ENCODE data around the gene TAC3. TPM values are rescaled to one million over a fixed set of nuclear protein-coding genes. Genes with fewer than 3 reads are reported as not detected.
"Not testable (repeated sequence)": the region's sequence is repeated elsewhere in the genome, so short reads cannot be mapped to it uniquely, and the experiment has no call there.

Gene TAC3
- total RNA-seq, 1 experiment from 2014 or later = 0.46 TPM

DNA sequence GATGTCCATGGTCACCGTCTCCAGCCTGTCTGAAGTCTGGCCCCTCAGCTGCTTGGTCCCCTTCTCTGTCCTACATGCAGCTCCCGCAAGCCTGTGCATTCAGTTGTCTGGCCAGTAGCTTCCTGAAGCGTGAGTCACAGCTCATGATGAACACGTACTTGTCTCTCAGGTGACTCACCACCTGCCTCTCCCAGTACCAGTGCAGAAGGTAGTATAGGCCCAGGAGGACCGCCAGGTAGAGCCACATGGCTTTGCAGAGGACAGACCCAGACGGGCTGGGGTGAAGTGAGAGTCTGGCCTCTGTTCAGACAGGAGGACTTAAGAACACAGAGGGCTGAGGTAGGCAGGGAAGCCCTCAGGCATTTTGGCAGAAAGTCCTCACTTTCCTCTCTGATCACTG is 30.6 kb downstream of the TAC3 start:
- DNase-seq (ENCODE audit: low read depth) = peak; percentile 67

DNA sequence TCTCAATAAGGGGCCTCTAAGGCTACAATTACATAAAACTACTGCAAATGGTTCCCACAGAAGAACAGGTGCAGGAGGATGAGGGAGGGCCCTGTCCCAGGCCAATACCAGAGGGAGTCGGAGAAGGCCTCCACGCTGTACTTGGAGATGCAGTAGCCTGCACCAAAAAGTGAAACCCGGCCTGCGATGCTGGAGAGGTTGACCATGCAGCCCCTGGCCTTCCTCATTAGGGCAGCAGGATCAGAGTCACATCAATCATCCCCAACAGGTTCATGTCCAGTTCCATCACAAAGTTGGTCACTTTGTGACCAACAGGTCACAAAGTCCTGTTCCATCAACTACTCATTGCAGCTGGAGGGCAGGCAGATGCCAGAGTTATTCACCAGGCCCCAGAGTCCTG is 32.9 kb downstream of the TAC3 start:
- DNase-seq (ENCODE audit: low read depth) = no peak

DNA sequence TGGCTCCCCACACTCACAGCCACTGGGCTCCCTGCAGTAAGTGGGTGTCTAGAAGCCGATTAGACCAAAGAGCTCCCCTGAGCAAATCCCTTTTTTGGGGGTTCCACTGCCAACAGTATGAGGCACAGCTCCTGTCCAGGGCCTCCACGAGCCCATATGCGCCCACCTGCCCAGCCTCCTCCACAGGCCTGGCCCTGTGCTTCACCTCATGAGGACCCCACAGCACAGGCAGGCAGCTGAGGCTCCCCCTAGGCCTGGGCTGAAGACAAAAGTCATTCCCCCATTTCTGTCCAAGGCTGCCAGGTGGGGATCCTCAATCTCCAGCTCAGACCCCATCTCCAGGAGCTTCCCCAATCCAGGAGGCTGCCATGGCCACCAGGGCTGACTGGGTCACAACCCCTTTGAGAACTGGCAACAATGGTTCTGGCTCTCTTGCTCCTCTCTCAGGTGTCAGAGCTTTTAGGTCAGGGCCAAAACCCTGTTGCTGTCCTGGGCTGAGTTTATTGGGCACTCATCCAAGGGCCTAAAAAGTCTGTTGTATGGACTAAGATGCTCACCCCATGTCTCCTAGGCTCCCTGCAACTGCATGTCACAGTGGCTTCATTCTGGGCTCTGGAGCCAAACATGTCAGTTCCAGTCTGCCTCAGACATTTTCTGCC is 33.6 kb downstream of the TAC3 start:
- DNase-seq (ENCODE audit: low read depth) = not testable (repeated sequence)

DNA sequence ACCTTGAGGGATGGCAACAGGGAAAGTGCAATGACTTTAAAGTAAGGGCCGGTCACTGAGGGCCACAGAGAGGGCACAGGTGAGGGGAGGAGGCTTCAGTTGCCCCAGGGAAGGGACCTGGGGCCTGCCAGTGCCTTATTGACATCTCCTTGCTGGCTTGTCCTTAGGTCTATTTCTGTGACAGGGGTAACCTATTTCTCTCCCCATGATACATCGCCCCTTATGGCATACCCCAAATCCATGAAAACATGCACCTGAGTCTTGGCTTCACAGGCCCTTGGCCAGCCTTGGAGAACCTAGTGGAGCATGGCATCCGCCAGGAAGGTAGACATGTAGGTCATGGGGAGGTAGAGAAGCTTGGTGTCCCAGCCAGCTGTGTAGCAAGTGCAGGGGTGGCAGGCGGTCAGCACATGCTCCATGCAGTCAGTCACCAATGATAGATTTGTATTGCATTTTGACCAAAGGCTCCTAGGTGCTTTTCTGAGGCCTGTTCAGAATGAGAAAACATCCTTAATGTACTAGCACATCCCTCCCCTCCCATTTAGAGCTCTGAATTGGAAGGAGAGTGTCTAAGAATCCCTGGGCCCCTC is 35.3 kb downstream of the TAC3 start:
- no peak for DNase-seq (ENCODE audit: low read depth)

DNA sequence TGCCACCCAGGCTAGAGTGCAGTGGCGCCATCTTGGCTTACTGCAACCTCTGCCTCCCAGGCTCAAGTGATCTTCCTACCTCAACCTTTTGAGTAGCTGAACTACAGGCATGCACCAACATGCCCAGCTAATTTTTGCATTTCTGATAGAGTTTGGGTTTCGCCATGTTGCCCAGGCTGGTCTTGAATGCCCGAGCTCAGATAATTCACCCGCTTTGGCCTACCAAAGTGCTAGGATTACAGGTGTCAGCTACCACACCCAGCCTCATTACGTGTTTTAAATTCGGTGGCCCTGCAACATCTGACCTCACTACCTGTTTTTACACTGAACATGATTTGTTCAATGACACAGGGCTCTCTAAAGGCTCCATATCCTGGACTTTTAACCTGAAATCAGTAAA is 36.1 kb downstream of the TAC3 start:
- no peak for DNase-seq (ENCODE audit: low read depth)

DNA sequence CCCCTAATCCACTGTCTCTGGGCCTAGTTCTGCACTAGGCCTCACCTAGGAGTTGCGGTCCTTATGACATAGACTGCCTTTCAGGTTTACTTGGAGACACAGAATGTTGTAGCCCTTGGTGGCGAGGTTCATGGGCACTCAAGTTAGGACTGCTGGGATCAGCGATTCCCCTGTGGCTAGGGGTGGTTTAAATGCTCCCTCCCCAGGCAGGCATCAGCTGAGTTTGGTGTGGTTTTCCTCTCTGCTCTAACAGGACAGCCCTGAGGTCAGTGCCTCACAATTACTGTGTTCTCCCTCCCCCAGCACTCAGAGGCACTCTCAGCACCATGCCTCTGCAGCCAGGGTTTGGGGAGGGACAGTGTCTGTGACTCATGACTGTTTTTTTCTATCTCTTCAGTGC is 36.7 kb downstream of the TAC3 start:
- DNase-seq (ENCODE audit: low read depth) = no peak

DNA sequence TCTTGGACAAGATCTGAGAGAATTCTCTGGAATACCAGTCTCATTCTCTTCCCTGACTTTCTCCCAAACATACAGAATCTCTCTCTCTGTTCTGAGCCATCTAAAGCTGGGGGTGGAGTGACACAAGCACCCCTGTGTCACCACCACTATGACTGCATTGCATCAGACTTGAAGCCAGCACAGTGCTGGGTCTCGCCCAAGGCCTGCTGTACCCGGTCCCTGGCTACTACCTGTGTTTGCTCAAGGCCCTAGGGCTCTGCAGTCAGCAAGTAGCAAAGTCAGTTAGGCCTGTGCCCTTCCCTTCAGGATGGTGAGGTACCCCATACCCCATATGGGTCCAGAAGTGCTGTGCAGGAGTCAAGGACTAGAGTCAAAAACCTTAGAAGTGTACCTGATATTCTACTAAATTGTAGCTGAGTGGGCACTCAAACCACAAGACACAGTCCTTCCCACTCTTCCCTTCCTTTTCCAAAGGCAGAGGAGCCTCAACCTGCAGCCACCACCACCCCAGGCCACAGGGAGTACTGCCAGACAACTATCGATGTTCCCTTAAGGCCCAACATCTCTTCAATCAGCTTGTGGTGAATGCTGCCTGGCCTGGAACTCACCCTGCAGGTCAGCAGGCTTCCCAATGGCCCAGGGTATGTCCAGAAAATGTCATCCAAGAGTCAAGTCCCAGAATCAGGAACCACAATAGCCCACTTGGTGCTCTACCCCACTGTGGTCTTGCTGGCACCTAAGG is 37.8 kb downstream of the TAC3 start:
- DNase-seq (ENCODE audit: low read depth) = no peak

DNA sequence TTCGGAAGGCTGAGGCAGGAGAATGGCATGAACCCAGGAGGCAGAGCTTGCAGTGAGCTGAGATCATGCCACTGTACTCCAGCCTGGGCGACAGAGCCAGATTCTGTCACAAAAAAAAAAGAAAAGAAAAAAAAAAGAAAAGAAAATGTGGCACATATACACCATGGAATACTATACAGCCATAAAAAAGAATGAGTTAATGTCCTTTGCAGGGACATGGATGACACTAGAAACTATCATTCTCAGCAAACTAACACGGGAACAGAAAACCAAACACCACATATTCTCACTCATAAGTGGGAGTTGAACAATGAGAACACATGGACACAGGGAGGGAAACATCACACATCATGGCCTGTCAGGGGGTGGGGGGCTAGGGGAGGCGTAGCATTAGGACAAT is 39.0 kb downstream of the TAC3 start:
- not testable (repeated sequence) for DNase-seq (ENCODE audit: low read depth)

DNA sequence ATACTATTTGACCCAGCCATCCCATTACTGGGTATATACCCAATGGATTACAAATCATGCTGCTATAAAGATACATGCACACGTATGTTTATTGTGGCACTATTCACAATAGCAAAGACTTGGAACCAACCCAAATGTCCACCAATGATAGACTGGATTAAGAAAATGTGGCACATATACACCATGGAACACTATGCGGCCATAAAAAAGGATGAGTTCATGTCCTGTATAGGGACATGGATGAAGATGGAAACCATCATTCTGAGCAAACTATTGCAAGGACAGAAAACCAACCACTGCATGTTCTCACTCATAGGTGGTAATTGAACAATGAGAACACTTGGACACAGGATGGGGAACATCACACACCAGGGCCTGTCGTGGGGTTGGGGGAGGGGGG is 42.1 kb downstream of the TAC3 start:
- DNase-seq (ENCODE audit: low read depth) = not testable (repeated sequence)

DNA sequence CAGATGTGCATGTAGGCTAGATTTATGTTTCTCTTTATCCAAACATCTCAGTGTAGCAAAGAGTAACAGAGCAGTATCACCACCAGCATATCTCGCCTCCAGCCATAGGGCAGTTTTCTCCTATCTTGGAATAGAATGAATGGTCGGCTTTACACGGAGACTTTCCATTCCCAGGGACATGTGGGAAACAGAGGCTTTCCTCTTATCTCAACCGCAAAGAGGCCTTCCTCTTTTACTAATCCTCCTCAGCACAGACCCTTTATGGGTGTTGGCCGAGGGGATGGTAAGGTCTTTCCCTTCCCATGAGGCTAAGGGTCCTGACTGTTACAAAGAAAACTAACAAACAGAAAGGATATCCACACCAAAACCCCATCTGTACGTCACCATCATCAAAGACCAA is 47.4 kb downstream of the TAC3 start:
- not testable (repeated sequence) for DNase-seq (ENCODE audit: low read depth)

DNA sequence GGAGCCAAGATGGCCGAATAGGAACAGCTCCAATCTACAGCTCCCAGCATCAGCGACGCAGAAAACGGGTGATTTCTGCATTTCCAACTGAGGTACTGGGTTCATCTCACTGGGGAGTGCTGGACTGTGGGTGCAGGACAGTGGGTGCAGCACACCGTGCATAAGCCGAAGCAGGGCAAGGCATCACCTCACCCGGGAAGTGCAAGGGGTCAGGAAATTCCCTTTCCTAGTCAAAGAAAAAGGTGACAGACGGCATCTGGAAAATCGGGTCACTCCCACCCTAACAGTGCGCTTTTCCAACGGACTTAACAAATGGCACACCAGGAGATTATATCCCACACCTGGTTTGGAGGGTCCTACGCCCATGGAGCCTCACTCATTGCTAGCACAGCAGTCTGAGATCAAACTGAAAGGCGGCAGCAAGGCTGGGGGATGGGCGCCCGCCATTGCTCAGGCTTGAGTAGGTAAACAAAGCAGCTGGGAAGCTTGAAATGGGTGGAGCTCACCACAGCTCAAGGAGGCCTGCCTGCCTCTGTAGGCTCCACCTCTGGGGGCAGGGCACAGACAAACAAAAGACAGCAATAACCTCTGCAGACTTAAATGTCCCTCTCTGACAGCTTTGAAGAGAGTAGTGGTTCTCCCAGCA is 50.2 kb downstream of the TAC3 start:
- DNase-seq (ENCODE audit: low read depth) = not testable (repeated sequence)

DNA sequence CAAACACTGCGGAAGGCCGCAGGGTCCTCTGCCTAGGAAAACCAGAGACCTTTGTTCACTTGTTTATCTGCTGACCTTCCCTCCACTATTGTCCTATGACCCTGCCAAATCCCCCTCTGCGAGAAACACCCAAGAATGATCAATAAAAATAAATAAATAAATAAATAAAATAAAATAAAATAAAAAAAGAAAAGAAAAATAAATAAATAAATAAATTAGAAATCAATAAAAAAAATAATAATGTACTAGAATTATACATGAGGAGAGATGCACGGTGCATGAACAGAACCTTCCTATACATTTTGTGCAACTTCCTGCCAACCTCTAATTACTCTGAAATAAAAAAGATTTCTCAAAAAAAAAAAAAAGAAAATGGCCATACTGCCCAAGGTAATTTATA is 51.2 kb downstream of the TAC3 start:
- not testable (repeated sequence) for DNase-seq (ENCODE audit: low read depth)

DNA sequence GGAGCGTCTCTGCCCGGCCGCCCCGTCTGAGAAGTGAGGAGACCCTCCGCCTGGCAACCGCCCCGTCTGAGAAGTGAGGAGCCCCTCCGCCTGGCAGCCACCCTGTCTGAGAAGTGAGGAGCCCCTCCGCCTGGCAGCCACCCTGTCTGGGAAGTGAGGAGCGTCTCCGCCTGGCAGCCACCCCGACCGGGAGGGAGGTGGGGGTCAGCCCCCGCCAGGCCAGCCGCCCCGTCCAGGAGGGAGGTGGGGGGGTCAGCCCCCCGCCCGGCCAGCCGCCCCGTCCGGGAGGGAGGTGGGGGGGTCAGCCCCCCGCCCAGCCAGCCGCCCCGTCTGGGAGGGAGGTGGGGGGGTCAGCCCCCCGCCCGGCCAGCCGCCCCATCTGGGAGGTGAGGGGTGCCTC is 52.8 kb downstream of the TAC3 start:
- DNase-seq (ENCODE audit: low read depth) = not testable (repeated sequence)

DNA sequence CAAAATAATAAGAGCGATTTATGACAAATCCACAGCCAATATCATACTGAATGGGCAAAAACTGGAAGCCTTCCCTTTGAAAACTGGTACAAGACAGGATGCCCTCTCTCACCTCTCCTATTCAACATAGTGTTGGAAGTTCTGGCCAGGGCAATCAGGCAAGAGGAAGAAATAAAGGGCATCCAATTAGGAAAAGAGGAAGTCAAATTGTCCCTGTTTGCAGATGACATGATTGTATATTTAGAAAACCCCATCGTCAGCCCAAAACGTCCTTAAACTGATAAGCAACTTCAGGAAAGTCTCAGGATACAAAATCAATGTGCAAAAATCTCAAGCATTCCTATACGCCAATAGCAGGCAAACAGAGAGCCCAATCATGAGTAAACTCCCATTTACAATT is 54.1 kb downstream of the TAC3 start:
- DNase-seq (ENCODE audit: low read depth) = not testable (repeated sequence)

Other genes starting within 250 kb of the TAC3 start
- gene SDR9C7, start 82.1 kb downstream of the TAC3 start, total RNA-seq (2014; rRNA removed; shearing (Covaris generic)) = not detected in 2 replicates
- 0.11 TPM in 1 of 2 replicates, not detected in the other for gene RDH16, start 58.9 kb downstream of the TAC3 start, total RNA-seq (2014; rRNA removed; shearing (Covaris generic))
- gene ZBTB39, start 10.0 kb downstream of the TAC3 start, total RNA-seq (2014; rRNA removed; shearing (Covaris generic)) = 6.7 and 7.5 TPM in 2 replicates
- not detected in 2 replicates for gene MYO1A, start 33.6 kb upstream of the TAC3 start, total RNA-seq (2014; rRNA removed; shearing (Covaris generic))
- gene NEMP1, start 62.3 kb upstream of the TAC3 start, total RNA-seq (2014; rRNA removed; shearing (Covaris generic)) = 26.1 and 34.1 TPM in 2 replicates
- gene NAB2, start 72.6 kb upstream of the TAC3 start, total RNA-seq (2014; rRNA removed; shearing (Covaris generic)) = 39.4 and 47.5 TPM in 2 replicates
- gene STAT6, start 94.8 kb upstream of the TAC3 start, total RNA-seq (2014; rRNA removed; shearing (Covaris generic)) = 39.1 and 44.4 TPM in 2 replicates
- gene LRP1, start 112.0 kb upstream of the TAC3 start, total RNA-seq (2014; rRNA removed; shearing (Covaris generic)) = 2.8 and 3.9 TPM in 2 replicates
- not detected in 2 replicates for gene LRP1-AS, start 131.1 kb upstream of the TAC3 start, total RNA-seq (2014; rRNA removed; shearing (Covaris generic))
- 0.33 and 1.7 TPM in 2 replicates for gene NXPH4, start 200.3 kb upstream of the TAC3 start, total RNA-seq (2014; rRNA removed; shearing (Covaris generic))
- gene SHMT2, start 213.2 kb upstream of the TAC3 start, total RNA-seq (2014; rRNA removed; shearing (Covaris generic)) = 196 and 236 TPM in 2 replicates
- gene STAC3, start 234.7 kb upstream of the TAC3 start, total RNA-seq (2014; rRNA removed; shearing (Covaris generic)) = 0.69 TPM in 1 of 2 replicates, not detected in the other